NCI-H524 treated with DMSO at 0.1 percent for 48 hours (cell line): Measurements from ENCODE around the gene EPHB1.
"Not testable (repeated sequence)": the region's sequence is repeated elsewhere in the genome, so short reads cannot be mapped to it uniquely, and the experiment has no call there.

ENCODE experiments used
- DNase-seq: peaks from one replicate; lab custom pipeline; 2025; lab: John Stamatoyannopoulos, UW

Gene EPHB1

DNA sequence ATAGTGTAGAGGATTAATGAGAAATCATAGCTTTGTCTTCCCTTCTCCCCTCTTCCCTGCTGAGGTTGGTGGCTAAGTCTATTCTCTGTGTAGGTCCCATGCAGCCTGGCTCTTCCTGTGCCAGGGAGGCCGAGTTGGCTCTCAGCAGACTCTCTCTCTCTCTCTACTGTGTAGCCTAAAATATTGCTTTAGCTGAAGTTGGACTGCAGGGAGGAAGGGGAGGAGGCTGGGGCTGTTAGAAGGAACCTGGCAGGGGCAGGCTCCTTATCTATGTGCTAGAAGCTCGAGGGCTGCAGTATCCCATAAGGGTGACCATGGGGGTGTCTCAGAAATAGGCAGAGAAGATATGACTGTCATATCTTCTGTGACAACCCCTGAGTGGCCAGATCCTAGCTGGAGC, 160.8 kb downstream of the EPHB1 start:
- no peak for DNase-seq

DNA sequence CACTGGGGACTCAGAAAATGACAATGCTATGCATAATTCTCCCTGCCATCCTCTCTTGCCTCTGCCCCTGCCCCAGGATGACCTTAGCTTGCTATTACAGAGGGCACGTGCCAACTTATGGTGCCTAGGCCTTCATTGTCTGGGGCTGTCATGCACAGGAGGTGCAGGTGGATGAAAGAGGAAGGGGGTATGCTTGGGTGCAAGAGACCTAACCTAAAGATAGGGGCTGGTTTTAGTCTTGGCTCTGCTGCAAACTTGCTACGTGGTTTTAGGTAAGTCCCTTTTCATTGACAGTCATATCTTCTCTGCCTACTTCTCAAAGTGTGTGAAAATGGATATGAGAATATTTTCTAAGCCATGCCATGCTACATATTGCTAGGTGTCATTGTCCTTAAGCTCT, 161.3 kb downstream of the EPHB1 start:
- DNase-seq, result no peak

DNA sequence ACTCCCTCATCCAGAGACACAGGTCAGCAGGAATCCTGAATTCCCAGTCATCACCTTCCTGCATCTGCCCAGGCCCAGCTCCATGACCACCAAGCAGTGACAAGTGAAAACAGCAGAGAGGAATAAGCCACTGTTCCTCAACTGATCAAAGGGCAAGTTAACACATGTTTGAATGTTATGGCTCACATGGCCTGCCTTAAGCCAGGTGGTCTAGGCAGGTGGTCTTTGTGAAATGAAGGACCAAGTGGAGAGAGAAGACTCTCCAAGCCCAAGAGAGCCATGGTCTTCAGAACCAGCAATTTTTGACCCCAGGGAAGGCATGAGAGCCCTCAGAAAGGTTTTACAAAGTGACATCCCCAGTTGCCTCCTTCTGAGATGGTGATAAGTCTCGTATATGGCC, 161.8 kb downstream of the EPHB1 start:
- no peak for DNase-seq

DNA sequence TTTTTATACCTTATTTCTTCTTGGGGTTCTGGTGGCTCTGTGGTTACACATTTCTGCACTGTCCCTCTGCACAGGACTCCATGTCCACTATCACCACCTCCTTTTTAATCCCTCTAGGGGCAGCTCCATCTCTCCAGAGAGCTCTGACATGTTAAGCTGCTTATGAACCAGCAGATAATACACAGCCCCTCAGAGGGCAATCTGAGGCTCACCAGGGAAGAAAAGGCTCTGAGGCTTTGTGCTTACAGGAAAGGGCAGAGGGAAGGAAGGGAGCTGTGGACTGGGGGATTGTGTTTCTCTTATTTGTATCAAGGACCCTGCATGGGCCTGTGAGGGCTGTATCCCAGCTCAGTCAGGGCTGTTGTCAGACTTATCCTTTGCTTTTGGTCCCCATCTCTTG, 164.5 kb downstream of the EPHB1 start:
- DNase-seq, result no peak

DNA sequence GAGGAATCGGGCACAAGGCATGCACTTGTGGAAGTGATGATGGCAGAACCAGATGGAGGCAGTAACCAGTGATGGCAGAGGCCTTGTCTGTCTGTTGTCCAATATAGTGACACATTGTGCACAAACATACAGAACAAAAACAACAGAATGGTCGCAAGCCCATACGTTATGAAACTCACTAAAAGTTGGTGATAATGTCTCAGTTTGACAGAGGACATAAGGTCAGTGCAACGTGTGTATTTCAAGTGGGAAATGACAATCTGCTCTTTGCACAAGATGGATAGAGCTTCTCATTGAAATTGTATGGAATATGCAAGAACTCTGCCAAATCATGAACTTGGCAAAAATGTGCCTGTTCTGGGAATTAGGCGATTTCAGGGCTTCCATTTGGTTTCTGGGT, 169.2 kb downstream of the EPHB1 start:
- no peak for DNase-seq

DNA sequence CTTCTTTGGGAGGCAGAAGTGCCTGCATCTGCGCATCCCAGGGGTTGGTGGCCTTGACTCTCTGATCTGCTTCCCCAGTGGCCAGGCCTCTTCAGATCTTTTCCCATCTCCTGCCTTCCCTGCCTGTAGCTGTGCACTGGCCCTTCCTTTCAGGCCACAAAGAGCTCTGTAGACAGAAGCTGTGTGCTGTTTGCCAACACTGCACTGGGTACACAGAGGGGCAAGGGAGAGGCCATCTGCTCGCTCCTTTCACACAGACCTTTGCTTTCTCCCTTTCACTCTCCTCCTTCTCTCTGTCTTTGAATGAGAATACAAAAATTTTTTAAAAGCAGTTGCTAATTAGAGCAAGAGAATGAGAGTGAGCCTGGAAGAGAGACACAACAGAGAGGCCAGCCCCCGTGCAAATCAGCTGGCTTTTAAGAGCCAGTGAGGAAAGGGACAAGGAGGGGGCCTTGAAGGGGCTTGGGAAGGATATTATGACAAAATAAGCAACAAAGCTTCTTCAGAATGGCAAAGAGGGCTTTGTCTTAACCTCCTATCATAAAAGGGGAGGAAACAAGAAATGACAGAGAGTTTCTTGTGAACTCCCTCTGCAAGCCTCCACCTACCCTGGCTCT, 170.9 kb downstream of the EPHB1 start:
- no peak for DNase-seq

DNA sequence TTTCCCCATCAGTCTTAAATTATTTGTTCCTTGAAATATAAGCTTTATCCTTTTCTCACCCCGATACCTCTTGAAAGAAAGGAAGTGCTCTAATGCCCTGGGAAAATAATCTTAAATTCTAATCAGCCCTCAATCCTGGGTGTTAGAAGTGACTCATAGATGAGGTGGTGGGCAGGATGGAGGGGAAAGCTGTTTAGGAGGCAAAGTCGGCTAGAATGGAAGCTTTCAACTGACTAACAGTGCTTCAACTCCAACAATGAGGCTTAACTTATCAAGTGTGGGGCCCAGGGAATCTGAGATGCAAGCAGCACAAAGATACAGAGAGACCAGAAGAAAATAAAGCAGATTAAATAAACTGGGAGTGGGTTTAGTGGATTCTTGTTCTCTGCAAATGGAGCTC, 175.8 kb downstream of the EPHB1 start:
- DNase-seq, result no peak

DNA sequence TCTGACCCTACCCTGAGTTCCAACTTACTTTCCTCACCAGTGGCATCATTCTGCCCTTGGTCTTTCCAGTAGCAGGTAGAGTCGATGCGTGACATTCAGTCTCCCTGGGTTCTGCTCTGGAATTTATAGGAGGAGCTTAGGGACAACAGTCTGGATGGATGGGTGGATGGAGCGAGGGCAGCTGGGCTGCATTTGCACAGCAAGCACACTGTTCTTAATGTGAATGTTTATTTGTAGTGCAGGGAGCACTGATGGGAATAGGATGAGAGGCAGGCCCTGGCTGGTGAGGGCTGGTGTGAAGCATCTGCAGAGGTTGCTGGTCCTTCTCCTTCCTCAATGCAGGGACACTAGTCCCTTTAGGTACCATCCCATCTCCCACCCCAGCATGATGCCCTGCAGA, 176.2 kb downstream of the EPHB1 start:
- no peak for DNase-seq

DNA sequence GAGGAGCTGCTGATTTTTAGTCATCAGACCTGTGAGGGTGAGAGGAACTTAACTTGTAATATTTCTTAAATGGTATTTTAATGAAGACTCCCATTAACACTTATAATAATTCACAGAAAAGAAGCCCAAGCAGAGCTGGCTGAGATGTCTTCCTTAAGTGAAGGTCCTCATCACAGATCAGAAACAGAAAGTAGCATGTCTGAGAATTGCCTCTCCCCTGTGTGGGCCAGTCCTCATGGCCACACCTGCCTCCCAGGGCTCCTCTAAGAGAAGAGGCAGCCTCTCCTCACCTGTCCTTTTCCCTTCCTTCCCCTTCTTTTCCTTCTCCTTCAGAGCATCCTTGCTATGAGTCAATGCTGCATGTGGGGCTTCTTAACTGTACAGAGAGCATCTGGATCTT, 176.8 kb downstream of the EPHB1 start:
- not testable (repeated sequence) for DNase-seq

DNA sequence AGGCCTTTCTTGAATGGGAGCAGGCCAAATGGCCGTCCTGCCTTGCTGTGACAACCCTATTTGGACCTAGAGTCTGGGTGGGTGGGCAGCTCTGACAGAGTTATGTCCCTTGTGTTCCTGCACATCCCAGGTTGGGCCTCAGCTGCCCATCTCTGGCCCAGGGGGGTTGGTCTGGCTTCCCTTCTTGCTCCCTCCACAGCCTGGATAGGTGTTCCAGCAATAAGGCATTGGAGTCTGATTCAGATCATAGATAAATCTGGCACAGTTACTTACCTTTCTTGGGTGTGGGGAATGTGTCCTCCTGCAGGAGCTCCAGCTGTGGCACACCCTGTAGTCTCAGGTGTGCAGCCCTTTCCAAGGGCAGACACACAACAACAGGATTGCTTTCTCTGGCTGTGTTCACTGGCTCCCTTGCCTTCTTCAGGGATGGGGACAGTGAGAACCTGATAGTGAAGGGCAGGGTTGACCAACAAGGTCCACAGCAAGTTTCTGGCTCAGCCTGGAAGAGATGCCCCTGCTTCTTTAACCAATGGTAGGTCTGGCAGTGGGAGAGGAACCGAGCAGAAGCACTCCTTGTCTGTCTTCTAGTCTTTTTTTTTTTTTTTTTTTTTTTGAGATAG, 177.9 kb downstream of the EPHB1 start:
- no peak for DNase-seq

DNA sequence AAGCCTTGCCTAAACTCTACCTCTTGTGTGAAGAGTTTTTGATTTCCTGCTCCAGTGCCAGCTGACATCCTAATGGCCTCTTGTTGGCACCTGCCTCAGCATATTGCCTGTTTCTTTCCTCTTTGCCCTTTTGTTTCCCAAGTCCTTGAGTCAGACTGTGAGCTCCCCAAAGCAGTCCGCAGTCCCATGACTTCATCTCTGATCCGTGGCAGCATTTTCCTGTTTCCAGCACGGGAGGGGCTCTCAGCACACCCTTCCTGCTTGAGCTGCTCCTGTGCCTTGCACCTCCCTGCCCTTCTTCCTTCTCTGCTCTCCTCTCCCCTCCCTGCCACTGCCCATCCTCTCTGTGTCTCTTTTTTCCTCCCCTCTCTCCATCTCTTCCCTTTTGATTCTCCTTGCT, 179.6 kb downstream of the EPHB1 start:
- DNase-seq, result no peak

DNA sequence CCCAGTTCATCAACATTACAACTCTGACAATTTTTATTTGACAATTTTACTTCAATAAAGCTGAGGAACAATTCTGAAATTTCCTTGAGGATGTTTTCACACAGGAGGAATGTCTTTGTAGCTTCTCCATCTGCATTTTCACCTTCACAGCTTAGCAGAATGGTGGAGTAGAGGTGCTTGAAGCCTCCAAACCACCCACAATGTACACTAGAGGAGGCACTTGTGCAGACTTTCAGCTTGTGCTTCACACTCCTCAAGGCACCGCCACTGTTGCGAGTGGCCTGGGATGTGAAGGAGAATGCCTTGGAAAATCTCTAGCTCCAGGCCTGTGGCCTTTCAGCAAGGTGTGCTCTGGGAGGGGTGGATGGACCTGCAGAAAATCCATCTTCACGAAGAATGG, 181.9 kb downstream of the EPHB1 start:
- DNase-seq, result no peak

DNA sequence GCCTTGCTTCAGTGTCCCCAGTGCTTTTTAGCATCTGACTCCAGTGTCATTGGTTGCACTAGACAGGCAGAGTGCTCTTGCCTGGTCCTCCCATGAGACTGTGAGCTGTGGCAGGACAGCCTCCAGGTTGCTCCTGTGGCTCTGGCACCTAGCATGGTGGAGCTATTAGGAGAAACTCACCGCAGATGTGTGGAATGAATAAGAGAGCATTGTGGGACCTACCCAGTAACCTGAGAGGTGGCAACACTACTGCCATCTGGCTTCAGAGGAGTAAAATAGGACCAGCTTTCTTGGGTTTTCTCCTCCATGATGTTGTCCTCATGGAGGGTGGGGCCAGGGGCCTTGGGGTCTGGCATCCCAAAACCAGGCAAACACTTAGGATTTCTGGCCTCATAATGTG, 183.6 kb downstream of the EPHB1 start:
- DNase-seq, result no peak

DNA sequence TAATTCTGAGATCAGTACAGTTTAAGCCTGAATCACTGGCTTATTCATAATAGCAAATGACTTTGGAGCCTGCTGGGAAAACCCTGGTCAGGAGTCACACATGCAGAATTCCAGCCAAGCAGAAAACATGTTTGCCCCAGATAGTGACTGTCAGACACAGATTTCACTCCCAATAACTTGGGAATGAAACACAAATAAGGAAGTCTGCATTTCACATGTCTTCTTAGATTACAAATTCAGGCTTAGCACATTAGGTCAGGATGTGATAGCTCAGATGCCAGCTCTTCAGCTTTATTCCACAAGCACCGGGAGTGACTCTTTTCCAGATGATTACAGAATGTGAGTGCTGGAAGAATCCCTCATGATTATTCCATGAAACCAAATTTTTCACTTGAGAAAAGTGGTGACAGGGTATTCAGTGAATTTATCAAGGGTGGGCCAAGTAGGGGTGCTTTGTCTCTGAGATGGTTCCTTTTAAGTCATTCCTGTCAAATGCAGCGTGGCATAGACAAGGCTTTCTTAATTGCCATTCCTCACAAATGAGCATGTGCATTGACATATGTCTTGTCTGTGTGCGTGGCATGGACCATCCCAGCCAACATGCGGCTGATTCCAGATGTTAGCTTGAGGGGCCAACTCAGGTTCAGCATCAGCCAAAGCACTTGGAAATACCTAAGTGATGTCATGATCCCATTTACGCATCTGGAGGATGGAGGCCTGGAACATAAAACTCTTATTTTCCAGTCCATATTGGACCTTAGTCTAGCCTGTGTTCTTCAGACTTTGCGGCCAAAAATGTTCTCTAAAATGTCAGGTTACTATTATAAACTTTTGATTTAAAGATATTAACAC, 191.0 kb downstream of the EPHB1 start:
- no peak for DNase-seq

DNA sequence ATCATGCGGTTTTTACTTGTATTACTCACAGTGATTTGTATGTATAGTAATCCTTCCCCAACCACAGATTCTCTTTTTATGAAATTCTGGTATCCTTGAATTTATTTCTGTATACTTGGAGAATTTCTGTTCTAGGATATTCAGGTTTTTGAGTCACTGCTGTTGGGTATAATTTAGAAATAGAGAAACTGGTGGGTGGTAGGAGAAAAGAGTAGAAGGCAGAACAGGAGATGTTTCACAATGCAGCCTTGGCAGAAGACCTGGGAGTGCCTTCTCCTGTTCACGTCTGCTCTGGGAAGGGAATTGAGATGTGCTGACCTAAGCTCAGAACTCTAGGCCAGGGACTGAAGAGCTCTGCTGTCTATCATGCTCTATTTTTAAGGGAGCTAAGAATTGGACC, 193.6 kb downstream of the EPHB1 start:
- DNase-seq, result no peak

DNA sequence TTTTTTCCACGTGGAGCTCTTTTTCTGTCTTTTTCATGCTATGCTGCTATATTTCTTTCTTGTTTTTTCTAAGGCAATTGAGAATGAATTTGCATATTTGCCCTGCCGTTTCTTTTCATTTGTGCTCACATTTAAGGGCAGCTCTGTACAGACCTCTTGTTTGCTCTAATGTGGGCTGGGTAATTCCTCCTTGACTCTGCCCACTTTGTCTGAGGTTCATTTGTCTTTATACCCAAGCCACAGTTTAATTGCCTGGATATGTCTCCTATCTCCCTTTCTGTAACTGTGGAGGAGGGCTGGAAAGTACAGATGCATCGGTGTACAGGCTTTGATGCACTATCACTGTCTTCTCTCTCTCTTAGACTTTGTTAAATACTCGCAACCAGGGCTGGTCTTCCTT, 195.9 kb downstream of the EPHB1 start:
- DNase-seq, result no peak

DNA sequence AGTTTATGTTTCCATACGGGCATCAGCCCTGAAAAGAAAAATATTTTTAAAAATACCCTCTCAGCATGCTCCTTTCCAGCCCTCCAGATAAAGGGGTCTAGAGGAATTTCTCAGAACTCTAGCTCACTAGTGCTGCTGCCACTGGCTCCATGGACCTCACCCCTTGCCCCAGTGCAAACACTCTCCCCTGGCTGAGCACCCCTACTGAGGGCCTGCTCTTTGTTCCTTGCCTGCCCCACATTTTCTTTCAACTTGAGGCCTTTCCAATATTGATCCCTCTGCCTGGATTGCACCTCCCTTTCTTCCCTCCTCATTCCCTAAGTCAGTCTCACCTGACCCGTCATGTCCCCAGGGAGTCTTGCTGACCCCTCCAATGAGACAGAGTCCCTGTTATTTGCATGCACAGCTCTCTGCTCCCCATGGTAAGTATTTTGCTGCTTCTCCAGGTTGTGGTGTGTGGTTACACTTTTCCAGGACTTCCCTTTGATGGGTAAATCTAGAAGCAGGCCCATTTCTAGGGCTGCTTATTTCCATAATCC, 196.5 kb downstream of the EPHB1 start:
- DNase-seq, result no peak

DNA sequence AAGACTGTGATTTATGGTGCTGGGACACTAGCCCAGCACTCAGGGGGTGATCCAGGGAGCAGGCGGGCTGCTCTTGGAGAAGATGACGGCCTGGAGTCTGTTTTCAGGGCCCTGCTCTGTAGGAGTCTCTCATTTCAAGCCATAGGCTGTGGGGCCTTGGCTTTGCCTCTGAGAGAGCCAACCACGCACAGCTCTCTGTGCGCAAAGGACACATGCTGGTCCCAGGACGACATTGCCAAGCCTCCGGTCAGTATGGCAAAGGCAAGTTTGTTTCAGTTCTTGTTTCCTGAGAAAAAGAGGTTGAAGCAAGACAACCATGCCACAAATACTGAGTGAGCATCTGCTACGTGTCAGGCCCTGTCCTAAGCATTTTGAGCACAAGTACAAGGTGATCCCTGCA, 197.1 kb downstream of the EPHB1 start:
- no peak for DNase-seq

DNA sequence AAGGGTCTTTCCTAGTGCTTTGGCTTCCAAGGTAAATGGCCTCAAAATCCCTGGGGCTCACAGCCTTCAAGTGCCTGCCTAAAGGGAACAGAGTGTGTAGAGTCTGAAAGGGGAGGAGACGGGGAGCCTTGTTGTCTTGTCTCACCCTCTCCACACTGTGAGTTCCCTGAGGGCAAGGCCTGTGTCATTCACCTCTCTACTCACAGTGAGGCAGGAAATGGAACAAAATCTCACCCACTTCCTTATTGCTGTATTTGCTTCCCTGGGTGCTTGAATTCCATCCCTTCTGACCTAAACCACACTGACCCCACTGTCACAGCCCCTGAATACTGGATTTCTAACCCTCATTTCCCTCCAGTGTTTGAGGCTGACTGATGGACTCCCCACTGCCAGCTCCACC, 197.5 kb downstream of the EPHB1 start:
- DNase-seq, result no peak

DNA sequence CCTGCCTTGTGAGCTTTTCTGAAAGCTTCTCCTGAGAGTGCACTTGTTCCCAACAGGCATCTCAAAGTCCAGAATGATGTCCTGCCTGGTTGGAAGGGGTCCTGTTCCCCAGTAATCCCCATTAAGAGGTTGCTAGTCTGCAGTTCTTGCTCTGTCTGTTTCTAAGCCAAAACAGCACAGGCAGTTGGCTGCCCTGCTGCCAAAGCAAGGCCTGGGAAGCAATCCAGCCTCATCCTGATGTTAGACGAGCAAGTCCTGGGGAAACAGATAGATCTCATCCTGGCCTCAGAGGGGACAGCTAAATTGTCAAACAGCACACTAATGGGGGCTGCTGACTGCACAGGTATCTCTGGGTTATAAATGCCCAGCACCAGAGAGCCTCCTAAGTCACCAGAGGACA, 198.0 kb downstream of the EPHB1 start:
- DNase-seq, result no peak

DNA sequence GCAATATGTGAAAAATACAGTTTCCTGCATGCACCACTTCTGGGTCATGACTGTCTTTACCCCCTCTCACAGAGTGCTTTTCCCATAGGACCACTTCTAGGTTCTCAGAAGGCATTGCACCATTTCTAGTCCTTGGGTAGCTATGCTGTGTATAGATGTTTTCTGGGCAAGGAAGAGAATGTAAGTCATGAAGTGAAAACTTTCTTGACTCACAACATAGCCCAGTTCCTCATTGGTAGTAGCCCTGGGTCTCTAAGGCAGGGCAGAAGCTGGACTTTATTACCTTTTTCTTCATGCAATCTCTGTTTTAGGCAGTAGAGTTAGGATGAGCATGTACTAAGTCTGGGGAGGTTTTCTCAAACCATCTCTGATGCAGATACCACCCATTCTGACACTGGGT, 203.1 kb downstream of the EPHB1 start:
- no peak for DNase-seq

DNA sequence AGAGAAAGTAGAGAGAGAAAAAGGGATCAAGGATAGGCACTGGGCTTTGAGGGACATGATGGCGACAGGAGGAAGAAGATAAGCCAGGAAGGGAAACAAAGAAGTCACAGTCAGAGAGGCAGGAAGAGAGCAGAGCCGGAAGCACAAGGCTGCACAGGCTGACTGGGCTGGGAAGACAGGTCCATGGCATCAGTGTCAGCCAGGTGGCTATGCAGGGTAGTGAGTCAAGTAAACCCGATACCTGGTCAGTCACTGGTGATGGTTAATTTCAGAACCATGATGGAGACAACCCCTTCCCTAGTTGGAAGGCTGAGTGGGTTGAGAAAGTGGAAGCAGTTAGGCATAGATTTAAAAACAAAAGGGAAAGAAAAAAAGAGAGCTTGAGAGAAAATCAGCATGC, 203.8 kb downstream of the EPHB1 start:
- no peak for DNase-seq

DNA sequence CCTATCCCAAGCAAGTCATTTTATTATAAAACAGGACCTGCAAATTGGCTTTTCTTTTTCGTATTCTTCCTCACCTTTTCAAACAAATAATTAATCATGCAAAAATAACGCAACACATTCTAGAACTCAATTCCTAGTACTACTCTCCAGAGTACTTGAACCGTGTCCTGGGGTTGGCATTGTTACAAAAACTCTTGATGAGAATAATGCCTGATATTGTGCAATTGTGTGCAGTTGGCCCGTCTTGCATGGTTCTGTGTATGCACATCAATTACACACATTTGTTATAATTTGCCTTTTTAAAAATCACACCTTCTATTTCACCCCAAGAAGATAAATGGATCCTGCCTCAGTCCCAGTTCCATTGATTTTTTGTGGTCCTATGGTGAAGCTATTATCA, 205.4 kb downstream of the EPHB1 start:
- no peak for DNase-seq
